Glomerular visceral epithelial cell (primary cell): Measurements from ENCODE around the gene NTN3.
"Not testable (repeated sequence)": the region's sequence is repeated elsewhere in the genome, so short reads cannot be mapped to it uniquely, and the experiment has no call there.

Experiments used
- DNase-seq: peaks from one replicate; pipeline ENCODE4 v3.0.0-alpha.2; 2016; ENCODE audit errors: extremely low spot score

Gene NTN3

GRCh38 chr16:2471016-2471652 lies at the start of gene NTN3:
TSS of gene NTN3 (plus strand) at chr16:2471297. CDS start at chr16:2471702, 405 bp downstream.
- no peak for DNase-seq

- no peak for DNase-seq
These were observed 48.8 kb upstream of the NTN3 start for GRCh38 chr16:2422123-2422867.

GRCh38 chr16:2424061-2425007 lies 46.8 kb upstream of the NTN3 start:
- DNase-seq = no peak

GRCh38 chr16:2425008-2425518 lies 46.0 kb upstream of the NTN3 start:
- DNase-seq = no peak

DNA sequence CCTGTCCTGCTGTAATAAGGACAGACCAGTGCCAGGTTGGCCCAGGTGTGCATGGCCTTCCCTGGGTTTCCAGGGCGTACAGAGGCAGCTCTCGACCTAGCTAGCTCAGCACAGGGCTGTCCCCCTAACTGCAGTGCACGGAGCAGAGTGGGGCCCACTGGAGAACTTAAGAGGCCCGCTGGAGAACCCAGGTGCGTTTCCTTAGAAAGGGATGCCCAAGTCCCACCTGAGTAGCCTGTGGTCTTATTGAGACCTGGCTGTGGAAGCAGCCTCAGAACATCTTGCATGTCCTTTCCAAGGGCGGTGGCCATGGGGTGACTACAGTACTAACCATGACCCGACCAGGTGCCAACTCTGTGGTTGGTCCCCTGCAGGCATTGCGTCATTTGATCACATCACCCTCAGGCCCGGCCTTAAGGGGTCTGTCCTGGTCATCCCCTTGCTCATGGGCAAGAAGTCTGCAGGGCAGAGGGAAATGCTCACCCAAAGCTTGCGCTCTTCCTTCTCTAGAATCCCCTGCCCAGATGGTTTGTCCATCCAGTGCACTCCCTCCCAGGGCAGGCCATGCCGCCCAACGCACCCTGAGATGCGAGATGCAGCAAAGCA lies 45.2 kb upstream of the NTN3 start:
- no peak for DNase-seq

- peak; percentile 63 for DNase-seq
These were observed 44.1 kb upstream of the NTN3 start for GRCh38 chr16:2426941-2427361.

GRCh38 chr16:2427526-2427925 lies 43.6 kb upstream of the NTN3 start:
- DNase-seq = no peak

DNA sequence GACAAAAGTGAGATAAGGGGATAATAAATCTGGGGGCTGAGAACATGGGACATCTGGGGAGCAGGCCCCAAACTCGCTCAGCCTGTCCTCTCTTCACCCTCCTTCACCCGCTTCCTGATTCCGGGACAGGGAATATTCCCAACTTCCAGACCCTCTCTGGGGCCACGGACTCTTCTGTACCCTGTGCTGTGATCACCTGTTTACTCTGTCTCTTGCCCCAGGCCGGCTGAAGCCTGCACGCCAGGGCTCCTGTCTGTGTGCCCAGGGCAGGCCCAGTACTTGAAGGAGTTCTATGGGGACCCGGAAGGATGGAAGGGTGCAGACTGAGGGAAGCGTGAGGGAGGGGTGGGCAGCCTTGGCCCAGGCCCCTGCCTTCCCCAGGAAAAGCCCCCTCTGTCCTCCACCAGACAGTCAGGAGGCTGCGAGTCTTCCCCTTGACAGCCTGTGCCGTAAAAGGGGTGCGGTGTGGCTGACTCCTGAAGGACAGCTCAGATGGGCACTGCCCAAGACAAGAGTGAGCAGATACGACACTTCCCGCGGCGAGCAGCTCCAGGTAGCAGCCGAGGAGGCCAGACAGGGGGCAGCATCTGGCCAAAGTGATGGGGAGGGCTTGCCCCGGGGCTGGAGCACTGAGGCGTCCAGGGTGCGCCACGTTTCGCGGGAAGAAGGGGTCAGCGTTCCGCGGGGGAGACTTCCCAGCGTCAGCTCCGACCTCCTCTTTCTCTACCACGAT lies 42.9 kb upstream of the NTN3 start:
- peak; percentile 23 for DNase-seq

- DNase-seq = no peak
These were observed 42.4 kb upstream of the NTN3 start for GRCh38 chr16:2428784-2429033.

GRCh38 chr16:2429034-2429770 lies 41.9 kb upstream of the NTN3 start, which contains the start of gene CCNF:
TSS of gene CCNF (plus strand) at chr16:2429447. CDS start at chr16:2429482, 35 bp downstream.
- DNase-seq = peak; percentile 96

- DNase-seq = peak; percentile 23
These were observed 41.1 kb upstream of the NTN3 start for GRCh38 chr16:2429771-2430663.

- DNase-seq = no peak
These were observed 38.8 kb upstream of the NTN3 start for GRCh38 chr16:2432286-2432685.

DNA sequence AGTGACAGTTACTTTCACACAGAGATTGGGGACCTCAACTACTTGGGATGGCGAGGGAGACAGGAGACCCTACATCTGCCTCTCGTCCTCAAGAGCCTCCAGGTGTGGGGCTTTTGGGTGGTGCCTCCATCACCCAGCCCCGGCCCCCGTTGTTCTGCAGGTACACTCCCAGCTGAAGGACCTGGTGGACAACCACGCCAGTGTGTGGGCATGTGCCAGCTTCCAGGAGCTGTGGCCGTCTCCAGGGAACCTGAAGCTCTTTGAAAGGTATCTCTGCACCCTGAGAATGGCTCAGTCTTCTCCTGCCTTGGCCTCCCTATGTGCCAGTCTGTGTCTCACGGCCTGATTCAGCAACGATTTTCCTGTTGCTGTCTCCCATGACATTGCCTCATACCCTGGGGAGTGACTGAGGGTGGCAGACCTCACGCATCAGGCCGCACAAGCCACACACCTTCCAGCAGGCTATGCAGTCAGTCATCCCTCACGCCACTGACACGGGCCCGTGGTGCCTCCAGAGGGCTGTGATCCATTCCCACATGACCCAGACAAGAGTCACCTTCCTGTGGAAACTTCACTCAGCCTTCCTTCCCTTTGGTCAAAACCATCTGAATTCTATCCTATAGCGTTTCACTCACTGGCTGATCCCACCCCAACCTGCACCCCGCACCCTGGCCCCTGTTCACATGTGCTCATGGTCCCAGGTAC lies 38.1 kb upstream of the NTN3 start:
- DNase-seq = no peak

DNA sequence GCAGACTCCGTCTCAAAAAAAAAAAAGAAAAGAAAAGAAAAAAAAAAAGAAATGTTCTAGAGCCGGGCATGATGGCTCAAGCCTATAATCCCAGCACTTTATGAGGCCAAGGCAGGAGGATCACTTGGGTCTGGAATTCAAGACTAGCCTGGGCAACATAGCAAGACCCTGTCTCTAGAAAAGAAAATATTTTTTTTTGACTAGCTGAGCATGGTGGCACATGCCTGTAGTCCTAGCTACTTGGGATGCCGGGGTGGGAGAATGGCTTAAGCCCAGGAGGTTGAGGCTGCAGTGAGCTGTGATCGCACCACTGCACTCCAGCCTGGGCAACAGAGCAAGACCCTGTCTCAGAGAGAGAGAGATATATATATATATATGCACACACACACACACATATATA lies 35.9 kb upstream of the NTN3 start:
- DNase-seq = not testable (repeated sequence)

GRCh38 chr16:2436110-2436509 lies 35.0 kb upstream of the NTN3 start:
- no peak for DNase-seq

- DNase-seq = no peak
These were observed 33.9 kb upstream of the NTN3 start for GRCh38 chr16:2437032-2437790.

- DNase-seq = no peak
These were observed 33.0 kb upstream of the NTN3 start for GRCh38 chr16:2438121-2438520.

DNA sequence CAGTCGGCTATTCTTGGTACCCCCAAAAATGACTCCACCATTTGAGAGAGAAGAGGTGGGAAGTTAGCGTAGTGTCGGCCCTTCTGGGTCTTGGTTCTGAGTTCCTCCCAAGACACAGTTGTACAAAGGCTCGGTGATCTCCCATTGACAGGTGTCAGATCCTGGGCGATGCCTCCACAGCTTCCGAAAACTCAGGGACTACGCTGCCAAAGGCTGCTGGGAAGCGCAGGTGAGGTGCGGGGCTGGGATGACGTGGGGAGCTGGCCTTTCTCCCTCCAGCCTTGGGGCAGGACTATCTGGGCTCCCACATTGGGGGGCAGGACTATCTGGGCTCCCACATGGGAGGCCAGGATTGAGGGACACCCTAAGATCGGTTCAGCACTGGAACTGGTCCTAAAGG lies 31.5 kb upstream of the NTN3 start:
- DNase-seq = no peak
